NCI-H82 treated with DMSO at 0.1 percent for 48 hours (cell line): ENCODE measurements around the gene ADARB2.

Experiments
- DNase-seq: peaks from one replicate; lab custom pipeline; 2025; ENCODE audit not compliant: unreplicated experiment; lab: John Stamatoyannopoulos, UW

ADARB2 gene

DNA sequence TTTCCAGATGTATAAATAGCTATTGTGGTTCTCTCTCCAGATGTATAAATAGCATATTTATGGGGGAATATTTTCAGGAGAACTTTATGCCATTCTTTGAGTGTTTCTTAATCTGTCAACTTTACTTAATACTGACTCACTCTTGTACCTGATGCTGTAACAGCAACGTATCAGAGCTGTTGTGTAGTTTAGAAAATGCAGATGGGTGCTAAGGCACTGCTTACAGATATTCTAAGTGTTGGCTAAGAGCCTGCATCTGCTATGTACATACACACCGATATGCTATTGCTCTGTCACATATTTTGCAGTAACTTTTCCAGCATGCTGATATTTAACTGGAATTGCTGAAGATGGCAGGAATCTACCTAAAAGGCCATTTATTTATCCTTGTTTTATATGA is 609.2 kb downstream of the ADARB2 start:
- no peak for DNase-seq

DNA sequence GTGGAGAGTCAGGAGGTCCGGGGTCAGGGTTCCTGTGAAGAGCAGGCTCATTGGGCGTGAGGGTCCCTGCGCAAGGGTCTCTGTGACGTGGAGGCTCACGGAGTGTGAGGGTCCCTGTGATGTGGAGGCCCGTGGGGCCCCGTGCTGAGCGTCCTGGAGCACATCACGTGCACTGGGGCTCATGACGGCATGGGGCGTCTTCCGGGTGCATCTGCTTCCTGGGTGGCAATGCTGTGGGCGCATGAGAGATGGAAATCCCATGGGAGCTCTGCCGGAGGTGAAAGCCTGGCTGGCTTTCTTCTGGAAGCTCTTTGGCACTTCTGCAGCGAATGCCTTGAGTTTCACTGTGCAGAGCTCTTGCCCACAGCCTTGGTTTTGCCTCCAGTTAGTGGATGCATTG is 609.7 kb downstream of the ADARB2 start:
- DNase-seq = no peak
